Urinary bladder (tissue), 4 donors: ENCODE results near the gene RPTOR. TPM values are rescaled to one million over a fixed set of nuclear protein-coding genes. Genes with fewer than 3 reads are reported as not detected.

Experiments
- DNase-seq: peaks from one replicate; pipeline ENCODE4 v3.0.0-alpha.2; 2015; ENCODE audit errors: extremely low spot score
- H3K27ac ChIP-seq: one replicate; pipeline ENCODE4 v1.5.1; 2013; ENCODE audit warnings: low read depth, mild to moderate bottlenecking, moderate library complexity
- H3K36me3 ChIP-seq: one replicate; pipeline ENCODE4 v1.6.1; 2013; ENCODE audit warnings: mild to moderate bottlenecking, moderate library complexity; ENCODE audit not compliant: insufficient read depth
- H3K4me1 ChIP-seq: one replicate; pipeline ENCODE4 v1.6.1; 2013; ENCODE audit warnings: mild to moderate bottlenecking, moderate library complexity; ENCODE audit not compliant: insufficient read depth
- H3K4me3 ChIP-seq: one replicate; pipeline ENCODE4 v1.5.1; 2013; ENCODE audit warnings: low read depth, low read length
- WGBS: extraction: QIAGEN DNeasy Blood & Tissue Kit; methylation state at CpG from one replicate; pipeline ENCODE4 v1.1.7; 2013; 5-methylcytosine and 5-hydroxymethylcytosine counted together
- polyA plus RNA-seq: library from polyadenylated mRNA; stranded (reverse); fragments of 200-250 nt; gene quantifications from one replicate; pipeline ENCODE4 v1.2.3, GENCODE V29; 2013
- total RNA-seq: library from RNA; depleted of rRNA; stranded (reverse); fragments of >200 nt; gene quantifications from one replicate; pipeline ENCODE4 v1.2.3, GENCODE V29; 2014
- donor health status: healthy with polysubstance abuse.
- donor health status: healthy.

The RPTOR gene
- total and polyA plus RNA-seq, 2 donors = 23.5 to 54.1 TPM

GRCh38 chr17:80936723-80937122, 392.1 kb downstream of the RPTOR start:
- DNase-seq = no peak
- H3K4me1 ChIP-seq = no peaks in the 10 kb centered on the region
- WGBS = 83% methylated on average over 12 of the region's 12 CpGs
- H3K4me3 ChIP-seq = no peak overlapping the region
- no peaks in the 10 kb centered on the region for H3K36me3 ChIP-seq
- H3K27ac ChIP-seq = no peak overlapping the region

GRCh38 chr17:80937462-80938381, 393.1 kb downstream of the RPTOR start:
- H3K36me3 ChIP-seq = no peaks in the 10 kb centered on the region
- no peak overlapping the region for H3K27ac ChIP-seq
- 81% methylated on average over 28 of the region's 28 CpGs for WGBS
- no peak for DNase-seq
- no peaks in the 10 kb centered on the region for H3K4me1 ChIP-seq
- H3K4me3 ChIP-seq = no peak overlapping the region

GRCh38 chr17:80938556-80938955, 393.9 kb downstream of the RPTOR start:
- no peak overlapping the region for H3K4me3 ChIP-seq
- H3K36me3 ChIP-seq = no peaks in the 10 kb centered on the region
- 76% methylated on average over 12 of the region's 12 CpGs for WGBS
- H3K27ac ChIP-seq = no peak overlapping the region
- H3K4me1 ChIP-seq = no peaks in the 10 kb centered on the region
- no peak for DNase-seq

GRCh38 chr17:80939151-80940145, 394.8 kb downstream of the RPTOR start:
- H3K36me3 ChIP-seq = no peaks in the 10 kb centered on the region
- 94% methylated on average over 27 of the region's 27 CpGs for WGBS
- no peak overlapping the region for H3K4me3 ChIP-seq
- DNase-seq = no peak
- H3K4me1 ChIP-seq = no peaks in the 10 kb centered on the region
- no peak overlapping the region for H3K27ac ChIP-seq

- no peak overlapping the region for H3K27ac ChIP-seq
- 91% methylated on average over 38 of the region's 38 CpGs for WGBS
- no peaks in the 10 kb centered on the region for H3K4me1 ChIP-seq
- no peak for DNase-seq
- no peaks in the 10 kb centered on the region for H3K36me3 ChIP-seq
- H3K4me3 ChIP-seq = no peak overlapping the region
These were observed 395.8 kb downstream of the RPTOR start for GRCh38 chr17:80940171-80941123.

- Histone ChIP-seq H3K27ac (no peak overlapping the region), H3K36me3 (peaks cover 2% of the 10 kb centered on the region), H3K4me1 (no peaks in the 10 kb centered on the region), H3K4me3 (no peak overlapping the region)
- DNase-seq = no peak
- 92% methylated on average over 12 of the region's 12 CpGs for WGBS
These were observed 396.5 kb downstream of the RPTOR start for GRCh38 chr17:80941171-80941570.

GRCh38 chr17:80941743-80942422, 397.2 kb downstream of the RPTOR start:
- Histone ChIP-seq H3K27ac (no peak overlapping the region), H3K36me3 (peaks cover 2% of the 10 kb centered on the region), H3K4me3 (no peak overlapping the region), H3K4me1 (no peaks in the 10 kb centered on the region)
- WGBS = 49% methylated on average over 33 of the region's 33 CpGs
- DNase-seq = no peak

GRCh38 chr17:80942423-80943345, 398.0 kb downstream of the RPTOR start:
- WGBS = 37% methylated on average over 38 of the region's 38 CpGs
- H3K4me1 ChIP-seq = no peaks in the 10 kb centered on the region
- H3K4me3 ChIP-seq = no peak overlapping the region
- peak overlapping the region; percentile 44 for H3K27ac ChIP-seq
- peak; percentile 69 for DNase-seq
- H3K36me3 ChIP-seq = peaks cover 2% of the 10 kb centered on the region

- 89% methylated on average over 17 of the region's 17 CpGs for WGBS
- H3K4me1 ChIP-seq = no peaks in the 10 kb centered on the region
These were observed 398.9 kb downstream of the RPTOR start for GRCh38 chr17:80943346-80944145.

GRCh38 chr17:80944326-80944725, 399.7 kb downstream of the RPTOR start:
- H3K27ac ChIP-seq = no peak overlapping the region
- H3K4me3 ChIP-seq = no peak overlapping the region
- 70% methylated on average over 9 of the region's 9 CpGs for WGBS

More at GRCh38 chr17:80943346-80944145, 398.9 kb downstream of the RPTOR start:
- Histone ChIP-seq H3K36me3 (peaks cover 2% of the 10 kb centered on the region), H3K27ac (peak overlapping the region; percentile 44), H3K4me3 (no peak overlapping the region)
- no peak for DNase-seq

GRCh38 chr17:80945736-80946135, 401.1 kb downstream of the RPTOR start:
- no peak for DNase-seq
- H3K4me3 ChIP-seq = no peak overlapping the region
- H3K4me1 ChIP-seq = no peaks in the 10 kb centered on the region
- 98% methylated on average over 17 of the region's 17 CpGs for WGBS
- H3K36me3 ChIP-seq = peaks cover 2% of the 10 kb centered on the region
- H3K27ac ChIP-seq = no peak overlapping the region

More at GRCh38 chr17:80944326-80944725, 399.7 kb downstream of the RPTOR start:
- DNase-seq = no peak
- peaks cover 2% of the 10 kb centered on the region for H3K36me3 ChIP-seq
- H3K4me1 ChIP-seq = no peaks in the 10 kb centered on the region
